HG03095 (cell line): ENCODE data around the gene KLKB1.

Experiments used
- ATAC-seq: cut with Tn5 transposase; IDR thresholded peaks from one replicate; pipeline ENCODE4 v1.9.1; 2021; ENCODE audit warnings: moderate library complexity; ENCODE audit not compliant: unreplicated experiment

Gene KLKB1

GRCh38 chr4:186304866-186305505 lies 77.7 kb downstream of the KLKB1 start:
- ATAC-seq = no peak

- ATAC-seq = no peak
These were observed 80.2 kb downstream of the KLKB1 start for GRCh38 chr4:186307497-186307896.

- no peak for ATAC-seq
These were observed 80.6 kb downstream of the KLKB1 start for GRCh38 chr4:186307916-186308315.
